HG02840 (cell line): ENCODE data around the gene TRRAP.

ENCODE experiments used
- ATAC-seq: cut with Tn5 transposase; IDR thresholded peaks from one replicate; pipeline ENCODE4 v1.9.1; 2021; ENCODE audit warnings: mild to moderate bottlenecking, moderate library complexity, moderate number of reproducible peaks; ENCODE audit not compliant: unreplicated experiment, low FRiP score

Gene TRRAP

GRCh38 chr7:99001482-99002147 is 123.3 kb downstream of the TRRAP start:
- ATAC-seq: no peak

- ATAC-seq: no peak
Measured at GRCh38 chr7:99002148-99002826, 124.0 kb downstream of the TRRAP start.

GRCh38 chr7:99002827-99003212 is 124.5 kb downstream of the TRRAP start:
- no peak for ATAC-seq

- no peak for ATAC-seq
Measured at GRCh38 chr7:99003419-99003818, 125.1 kb downstream of the TRRAP start.

- ATAC-seq: no peak
Measured at GRCh38 chr7:99004216-99004615, 125.9 kb downstream of the TRRAP start.

- no peak for ATAC-seq
Measured at GRCh38 chr7:99004781-99005500, 126.6 kb downstream of the TRRAP start.

GRCh38 chr7:99005776-99006175 is 127.4 kb downstream of the TRRAP start:
- no peak for ATAC-seq

GRCh38 chr7:99006739-99007424 is 128.6 kb downstream of the TRRAP start:
- no peak for ATAC-seq

GRCh38 chr7:99008181-99008631 is 129.9 kb downstream of the TRRAP start:
- no peak for ATAC-seq

GRCh38 chr7:99008921-99009530 is 130.7 kb downstream of the TRRAP start:
- ATAC-seq: no peak

GRCh38 chr7:99010281-99010680 is 131.9 kb downstream of the TRRAP start:
- no peak for ATAC-seq

GRCh38 chr7:99011341-99011705 is 133.0 kb downstream of the TRRAP start:
- ATAC-seq: no peak

GRCh38 chr7:99011706-99012404 is 133.5 kb downstream of the TRRAP start:
- no peak for ATAC-seq

GRCh38 chr7:99012722-99013121 is 134.4 kb downstream of the TRRAP start:
- ATAC-seq: no peak

GRCh38 chr7:99013266-99014112 is 135.2 kb downstream of the TRRAP start:
- ATAC-seq: no peak

GRCh38 chr7:99014113-99014985 is 136.0 kb downstream of the TRRAP start:
- no peak for ATAC-seq

- ATAC-seq: no peak
Measured at GRCh38 chr7:99016196-99016595, 137.9 kb downstream of the TRRAP start.
